HUES64 (cell line): ENCODE results near the gene CCDC85C.

ENCODE experiments used
- H3K27ac ChIP-seq: 2 replicates; pipeline ENCODE4 v1.7.0; 2013; ENCODE audit warnings: low read depth, low read length, inconsistent platforms
- H3K27me3 ChIP-seq: 2 replicates; pipeline ENCODE4 v1.6.1; 2013; ENCODE audit warnings: mild to moderate bottlenecking, low read length; ENCODE audit not compliant: insufficient read depth
- H3K36me3 ChIP-seq: 2 replicates; pipeline ENCODE4 v1.6.1; 2013; ENCODE audit warnings: mild to moderate bottlenecking, low read length; ENCODE audit not compliant: insufficient read depth
- H3K4me1 ChIP-seq: 2 replicates; pipeline ENCODE4 v1.6.1; 2013; ENCODE audit warnings: mild to moderate bottlenecking, low read length, moderate library complexity; ENCODE audit not compliant: insufficient read depth
- H3K4me3 ChIP-seq: 2 replicates; pipeline ENCODE4 v1.5.1; 2013; ENCODE audit warnings: mild to moderate bottlenecking, low read length, moderate library complexity
- H3K9ac ChIP-seq: 2 replicates; pipeline ENCODE4 v1.6.1; 2013; ENCODE audit warnings: mild to moderate bottlenecking, low read depth, low read length
- H3K9me3 ChIP-seq: 2 replicates; pipeline ENCODE4 v1.6.1; 2013; ENCODE audit warnings: low read depth, low read length; ENCODE audit not compliant: insufficient read depth
- WGBS: fragments of 150-250, 120-280 bp; methylation state at CpG from one replicate; pipeline ENCODE4 v1.1.7; 2013; ENCODE audit warnings: missing lambda C conversion rate; 5-methylcytosine and 5-hydroxymethylcytosine counted together

CCDC85C gene

GRCh38 chr14:99473458-99473857, 130.5 kb downstream of the CCDC85C start:
- Histone ChIP-seq H3K27ac (no peak overlapping the region), H3K4me1 (peaks cover 23% of the 10 kb centered on the region; the same call in 1 of the 2 replicates), H3K9ac (no peak overlapping the region), H3K4me3 (no peak overlapping the region), H3K27me3 (no peaks in the 10 kb centered on the region), H3K9me3 (no peaks in the 10 kb centered on the region), H3K36me3 (no peaks in the 10 kb centered on the region)
- 87% methylated on average over 2 of the region's 3 CpGs for WGBS

- H3K4me3 ChIP-seq = no peak overlapping the region
- peaks cover 23% of the 10 kb centered on the region; the same call in 1 of the 2 replicates for H3K4me1 ChIP-seq
- 89% methylated on average over 3 of the region's 4 CpGs for WGBS
- no peak overlapping the region for H3K9ac ChIP-seq
- H3K27me3 ChIP-seq = no peaks in the 10 kb centered on the region
- no peak overlapping the region for H3K27ac ChIP-seq
- no peaks in the 10 kb centered on the region for H3K36me3 ChIP-seq
- no peaks in the 10 kb centered on the region for H3K9me3 ChIP-seq
Measured at GRCh38 chr14:99472937-99473336, 131.1 kb downstream of the CCDC85C start.

DNA sequence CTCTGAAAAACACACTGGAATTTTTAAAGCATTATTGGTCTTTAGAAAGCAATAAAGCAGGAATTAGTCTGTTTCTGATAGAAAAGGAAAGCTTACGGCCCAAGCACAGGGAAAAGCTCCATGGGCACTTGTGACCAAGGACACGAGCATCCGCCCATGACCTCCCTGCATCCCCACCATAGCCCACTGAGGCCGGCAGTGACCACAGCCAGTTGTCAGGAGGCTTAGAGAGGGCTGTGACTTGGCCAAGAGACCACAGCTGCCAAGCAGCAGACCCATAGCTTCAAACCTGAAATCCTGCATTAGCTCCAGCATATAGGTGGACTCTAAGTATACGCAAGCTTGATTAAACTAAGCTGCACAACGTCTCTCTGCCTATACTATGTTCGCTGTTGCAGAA, 132.3 kb downstream of the CCDC85C start:
- Histone ChIP-seq H3K4me1 (peaks cover 23% of the 10 kb centered on the region; the same call in 1 of the 2 replicates), H3K27ac (no peak overlapping the region)
- whole genome bisulfite sequencing = 96% methylated on average over 7 of the region's 7 CpGs

GRCh38 chr14:99468836-99469592, 135.0 kb downstream of the CCDC85C start:
- Histone ChIP-seq H3K27me3 (no peaks in the 10 kb centered on the region), H3K9ac (no peak overlapping the region), H3K4me1 (peaks cover 13% of the 10 kb centered on the region; the same call in 1 of the 2 replicates), H3K36me3 (peaks cover 13% of the 10 kb centered on the region), H3K9me3 (no peaks in the 10 kb centered on the region), H3K4me3 (no peak overlapping the region), H3K27ac (no peak overlapping the region)
- WGBS = 94% methylated on average over 8 of the region's 8 CpGs

More for the DNA sequence above, 132.3 kb downstream of the CCDC85C start:
- Histone ChIP-seq H3K9me3 (no peaks in the 10 kb centered on the region), H3K9ac (no peak overlapping the region), H3K36me3 (no peaks in the 10 kb centered on the region), H3K27me3 (no peaks in the 10 kb centered on the region), H3K4me3 (no peak overlapping the region)

- Histone ChIP-seq H3K4me1 (peaks cover 11% of the 10 kb centered on the region), H3K9me3 (no peaks in the 10 kb centered on the region), H3K36me3 (peaks cover 13% of the 10 kb centered on the region), H3K27me3 (no peaks in the 10 kb centered on the region), H3K9ac (no peak overlapping the region), H3K27ac (no peak overlapping the region), H3K4me3 (no peak overlapping the region)
- 94% methylated on average over 4 of the region's 4 CpGs for WGBS
Measured at GRCh38 chr14:99468081-99468480, 135.9 kb downstream of the CCDC85C start.

- Histone ChIP-seq H3K4me1 (peaks cover 14% of the 10 kb centered on the region), H3K27ac (no peak overlapping the region), H3K4me3 (no peak overlapping the region), H3K36me3 (peaks cover 18% of the 10 kb centered on the region), H3K9ac (no peak overlapping the region), H3K27me3 (no peaks in the 10 kb centered on the region), H3K9me3 (no peaks in the 10 kb centered on the region)
- 90% methylated on average over 9 of the region's 9 CpGs for WGBS
Measured at GRCh38 chr14:99467336-99468078, 136.5 kb downstream of the CCDC85C start.

GRCh38 chr14:99466758-99467157, 137.2 kb downstream of the CCDC85C start:
- Histone ChIP-seq H3K4me3 (no peak overlapping the region), H3K9ac (no peak overlapping the region), H3K27me3 (no peaks in the 10 kb centered on the region), H3K36me3 (peaks cover 25% of the 10 kb centered on the region), H3K4me1 (peaks cover 21% of the 10 kb centered on the region), H3K9me3 (no peaks in the 10 kb centered on the region), H3K27ac (no peak overlapping the region)
- WGBS = 95% methylated on average over 2 of the region's 3 CpGs

DNA sequence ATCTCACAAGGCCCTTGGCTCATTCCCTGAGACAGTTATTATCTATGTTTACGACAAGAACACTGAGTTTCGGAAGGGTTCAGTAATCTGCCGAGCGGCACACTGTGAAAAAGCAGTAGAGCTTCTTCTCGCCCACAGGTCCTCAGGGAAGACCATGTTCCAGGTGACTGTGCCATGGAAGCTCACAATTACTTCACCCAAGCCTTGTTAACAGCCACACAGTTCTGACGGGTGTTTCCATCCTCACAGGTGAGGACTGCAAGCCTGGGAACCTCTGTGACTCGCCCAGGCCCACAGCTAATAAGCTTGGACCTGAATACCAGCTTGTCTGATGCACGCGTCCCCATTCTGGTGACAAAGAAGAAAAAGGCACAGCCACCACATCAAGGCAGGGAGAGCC, 138.7 kb downstream of the CCDC85C start:
- no peaks in the 10 kb centered on the region for H3K9me3 ChIP-seq
- 95% methylated on average over 9 of the region's 9 CpGs for WGBS
- no peak overlapping the region for H3K4me3 ChIP-seq
- H3K36me3 ChIP-seq = peaks cover 37% of the 10 kb centered on the region
- no peaks in the 10 kb centered on the region for H3K27me3 ChIP-seq
- peaks cover 32% of the 10 kb centered on the region for H3K4me1 ChIP-seq
- H3K27ac ChIP-seq = no peak overlapping the region
- H3K9ac ChIP-seq = no peak overlapping the region

DNA sequence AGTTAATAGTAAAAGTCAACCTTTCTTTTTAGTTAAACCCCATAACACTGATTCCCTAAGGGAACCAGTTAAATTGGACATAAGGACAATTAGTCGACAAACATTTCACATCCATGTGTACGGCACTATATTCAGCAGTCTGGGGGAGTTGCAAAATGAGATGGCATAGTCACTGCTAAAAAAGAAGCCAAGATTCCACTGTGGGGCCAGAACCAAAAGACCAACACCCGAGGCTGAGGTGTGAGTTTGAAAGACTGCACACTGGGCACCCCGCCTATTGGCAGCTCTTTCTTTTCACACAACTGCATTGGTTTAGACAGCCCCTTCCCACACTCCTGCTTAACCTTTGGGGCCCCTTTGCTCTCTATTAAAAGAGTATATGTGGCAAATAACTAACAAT, 140.0 kb downstream of the CCDC85C start:
- no peak overlapping the region for H3K4me3 ChIP-seq
- H3K9ac ChIP-seq = no peak overlapping the region
- H3K9me3 ChIP-seq = no peaks in the 10 kb centered on the region
- 95% methylated on average over 4 of the region's 4 CpGs for WGBS
- no peaks in the 10 kb centered on the region for H3K27me3 ChIP-seq
- H3K36me3 ChIP-seq = peaks cover 39% of the 10 kb centered on the region
- no peak overlapping the region for H3K27ac ChIP-seq
- H3K4me1 ChIP-seq = peaks cover 31% of the 10 kb centered on the region

DNA sequence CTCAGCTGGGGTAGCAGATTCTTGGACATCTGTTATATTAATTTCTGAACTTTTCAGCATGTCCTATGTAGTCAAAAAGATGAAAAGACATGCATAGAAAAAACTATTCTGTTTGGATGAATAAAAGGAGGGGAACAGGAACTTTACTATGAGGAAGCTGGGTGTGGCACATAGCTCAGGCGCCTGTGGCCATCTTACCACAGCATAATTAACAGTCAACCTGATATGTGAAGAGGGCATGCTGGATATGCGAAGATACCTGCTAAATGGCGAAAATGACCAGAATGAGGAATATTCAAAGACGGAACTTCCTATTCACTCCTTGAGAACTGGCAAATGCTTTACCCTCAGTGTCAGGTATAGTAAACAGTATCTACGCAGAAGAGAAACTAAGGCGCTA, 141.8 kb downstream of the CCDC85C start:
- Histone ChIP-seq H3K4me3 (0 out of 2 replicates have a peak overlapping the region, but pooled peaks have one; percentile 11), H3K36me3 (peaks cover 54% of the 10 kb centered on the region), H3K27ac (peak overlapping the region; percentile 48; the same call in 1 of the 2 replicates), H3K9ac (no peak overlapping the region), H3K4me1 (peaks cover 30% of the 10 kb centered on the region), H3K27me3 (no peaks in the 10 kb centered on the region), H3K9me3 (no peaks in the 10 kb centered on the region)
- WGBS = 69% methylated on average over 6 of the region's 6 CpGs

DNA sequence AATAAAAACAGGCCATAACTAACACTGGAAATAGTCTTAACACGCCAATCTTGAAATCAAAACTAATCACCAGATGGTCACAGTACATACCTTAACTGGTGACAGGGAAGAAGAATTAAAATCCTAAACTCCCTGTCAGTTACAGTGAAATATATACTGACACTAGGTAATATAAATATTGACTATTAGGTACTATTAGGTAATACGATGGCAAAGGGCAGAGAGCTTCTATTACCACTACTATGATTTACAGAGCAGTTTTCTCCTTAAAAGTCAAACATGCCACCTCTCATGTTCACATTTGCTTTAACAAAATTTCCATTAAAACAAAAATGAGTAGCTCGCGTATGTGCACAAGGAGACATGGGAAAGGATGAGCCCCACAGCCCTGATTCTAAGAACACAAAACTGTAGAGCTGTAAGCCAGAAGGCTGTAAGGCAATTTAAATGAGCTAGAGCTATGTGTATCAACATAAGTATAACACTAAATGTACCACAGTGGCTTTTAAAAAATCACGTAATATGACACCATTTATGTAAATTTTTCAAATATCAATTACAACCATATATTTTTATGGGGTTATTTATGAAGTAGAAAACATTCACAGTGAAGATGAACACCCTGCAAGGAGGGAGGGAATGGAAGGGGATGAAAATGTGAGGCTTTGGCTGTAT, 142.5 kb downstream of the CCDC85C start:
- Histone ChIP-seq H3K4me1 (peaks cover 30% of the 10 kb centered on the region), H3K9me3 (no peaks in the 10 kb centered on the region), H3K36me3 (peaks cover 60% of the 10 kb centered on the region), H3K27me3 (no peaks in the 10 kb centered on the region), H3K4me3 (no peak overlapping the region), H3K27ac (no peak overlapping the region), H3K9ac (no peak overlapping the region)
- 92% methylated on average over 4 of the region's 5 CpGs for WGBS
